ENCODE data around the gene KCNH8. TPM values are rescaled to one million over a fixed set of nuclear protein-coding genes. Genes with fewer than 3 reads are reported as not detected.

KCNH8 gene
- total RNA-seq, 6 experiments from 2014 or later: not detected

GRCh38 chr3:19149368-19149767 is 1.1 kb downstream of the KCNH8 start:
- Histone ChIP-seq H3K36me3 (no peaks in the 10 kb centered on the region), H3K4me3 (no peak overlapping the region), H3K9me3 (no peaks in the 10 kb centered on the region), H3K27me3 (peaks cover 0 to 11% of the 10 kb centered on the region in 2 donors), H3K4me1 (peaks cover 0 to 18% (median 0%) of the 10 kb centered on the region in 4 donors), H3K27ac (no peak overlapping the region)
- TF ChIP-seq, protein P1, sequence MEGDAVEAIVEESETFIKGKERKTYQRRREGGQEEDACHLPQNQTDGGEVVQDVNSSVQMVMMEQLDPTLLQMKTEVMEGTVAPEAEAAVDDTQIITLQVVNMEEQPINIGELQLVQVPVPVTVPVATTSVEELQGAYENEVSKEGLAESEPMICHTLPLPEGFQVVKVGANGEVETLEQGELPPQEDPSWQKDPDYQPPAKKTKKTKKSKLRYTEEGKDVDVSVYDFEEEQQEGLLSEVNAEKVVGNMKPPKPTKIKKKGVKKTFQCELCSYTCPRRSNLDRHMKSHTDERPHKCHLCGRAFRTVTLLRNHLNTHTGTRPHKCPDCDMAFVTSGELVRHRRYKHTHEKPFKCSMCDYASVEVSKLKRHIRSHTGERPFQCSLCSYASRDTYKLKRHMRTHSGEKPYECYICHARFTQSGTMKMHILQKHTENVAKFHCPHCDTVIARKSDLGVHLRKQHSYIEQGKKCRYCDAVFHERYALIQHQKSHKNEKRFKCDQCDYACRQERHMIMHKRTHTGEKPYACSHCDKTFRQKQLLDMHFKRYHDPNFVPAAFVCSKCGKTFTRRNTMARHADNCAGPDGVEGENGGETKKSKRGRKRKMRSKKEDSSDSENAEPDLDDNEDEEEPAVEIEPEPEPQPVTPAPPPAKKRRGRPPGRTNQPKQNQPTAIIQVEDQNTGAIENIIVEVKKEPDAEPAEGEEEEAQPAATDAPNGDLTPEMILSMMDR (IDR thresholded peaks at IDR 0.05): no peak
- TF ChIP-seq POLR2A (IDR thresholded peaks at IDR 0.05): no peak
- ATAC-seq (peak in 1 of 4 donors; percentile 38), DNase-seq (no peak)
- 0% methylated on average over 6 of the region's 6 CpGs for WGBS (ENCODE audit: insufficient coverage, low coverage, low lambda C conversion rate, missing lambda C conversion rate)
- intact Hi-C loops (cut with DNase I): no loop called here

DNA sequence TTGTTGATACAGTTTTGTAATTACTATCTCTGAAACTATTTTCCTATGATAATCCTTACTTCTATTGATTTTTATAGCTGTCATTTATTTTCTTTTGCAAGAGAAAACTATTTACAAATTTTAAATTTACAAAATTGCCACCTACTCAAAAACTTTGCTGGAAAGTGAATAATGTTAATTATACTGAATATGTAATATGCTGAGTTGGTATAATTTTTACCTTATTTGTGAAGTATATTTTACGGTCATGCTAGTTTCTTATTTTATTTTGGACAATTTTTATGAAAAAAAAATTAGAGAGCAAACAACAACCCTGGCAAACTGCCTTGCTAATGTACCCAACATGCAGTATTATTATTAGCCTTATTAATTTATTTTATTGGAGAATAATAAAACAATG is 2.9 kb downstream of the KCNH8 start:
- H3K36me3 ChIP-seq: no peaks in the 10 kb centered on the region
- TF ChIP-seq POLR2A (IDR thresholded peaks at IDR 0.05): no peak
- no peak overlapping the region for H3K4me3 ChIP-seq
- H3K9me3 ChIP-seq: no peaks in the 10 kb centered on the region
- H3K27me3 ChIP-seq: peaks cover 0 to 11% of the 10 kb centered on the region in 2 donors
- peaks cover 0 to 18% (median 0%) of the 10 kb centered on the region in 4 donors for H3K4me1 ChIP-seq
- no peak overlapping the region for H3K27ac ChIP-seq
- ATAC-seq: no peak
- no peak for DNase-seq
- intact Hi-C loops (cut with DNase I): no loop called here
- WGBS (ENCODE audit: insufficient coverage, low coverage, low lambda C conversion rate, missing lambda C conversion rate): 48% methylated on average over 1 of the region's 1 CpG

DNA sequence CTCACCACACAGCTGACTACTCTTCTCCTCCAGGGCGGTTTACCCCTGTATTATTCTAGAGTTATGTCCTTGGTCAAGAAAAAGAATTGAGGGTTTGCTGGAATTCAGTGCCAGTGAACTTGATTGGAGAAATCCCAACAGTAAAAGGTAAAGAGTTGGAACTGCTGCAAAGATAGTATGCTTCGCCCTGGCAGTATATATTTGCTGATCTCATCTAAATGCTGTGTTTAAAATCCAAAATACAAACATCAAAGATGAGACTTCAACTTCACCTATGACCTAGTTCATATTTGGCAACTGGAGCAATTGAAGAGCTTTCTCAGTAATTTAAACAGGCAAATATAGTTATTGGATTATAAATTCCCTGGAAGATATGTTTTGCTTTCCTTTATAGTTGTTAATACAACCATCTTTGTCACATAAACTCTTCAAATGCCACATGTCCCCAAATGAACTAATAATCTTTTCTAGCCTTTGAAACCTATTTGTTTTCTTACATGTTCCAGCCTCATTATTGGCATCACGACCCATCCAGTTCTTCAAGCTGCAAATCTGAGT is 6.5 kb downstream of the KCNH8 start:
- WGBS (ENCODE audit: insufficient coverage, low coverage, low lambda C conversion rate, missing lambda C conversion rate): 29% methylated on average over 3 of the region's 3 CpGs
- H3K4me1 ChIP-seq: no peaks in the 10 kb centered on the region
- intact Hi-C loops (cut with DNase I): no loop called here
- no peak for TF ChIP-seq POLR2A (IDR thresholded peaks at IDR 0.05)
- TF ChIP-seq, protein P1 (IDR thresholded peaks at IDR 0.05): no peak
- H3K36me3 ChIP-seq: no peaks in the 10 kb centered on the region
- H3K27me3 ChIP-seq: no peaks in the 10 kb centered on the region
- DNase-seq: no peak
- ATAC-seq: no peak
- H3K4me3 ChIP-seq: no peak overlapping the region
- H3K9me3 ChIP-seq: no peaks in the 10 kb centered on the region
- H3K27ac ChIP-seq: no peak overlapping the region

- Histone ChIP-seq H3K9me3 (no peaks in the 10 kb centered on the region), H3K4me1 (no peaks in the 10 kb centered on the region), H3K27me3 (no peaks in the 10 kb centered on the region), H3K27ac (no peak overlapping the region), H3K4me3 (no peak overlapping the region), H3K36me3 (no peaks in the 10 kb centered on the region)
- 27% methylated on average over 2 of the region's 2 CpGs for WGBS (ENCODE audit: insufficient coverage, low coverage, low lambda C conversion rate, missing lambda C conversion rate)
- no peak for TF ChIP-seq POLR2A (IDR thresholded peaks at IDR 0.05)
- TF ChIP-seq, protein P1 (IDR thresholded peaks at IDR 0.05): no peak
- intact Hi-C loops (cut with DNase I): no loop called here
- ATAC-seq (no peak), DNase-seq (no peak)
Measured at GRCh38 chr3:19155375-19155774, 7.1 kb downstream of the KCNH8 start.

DNA sequence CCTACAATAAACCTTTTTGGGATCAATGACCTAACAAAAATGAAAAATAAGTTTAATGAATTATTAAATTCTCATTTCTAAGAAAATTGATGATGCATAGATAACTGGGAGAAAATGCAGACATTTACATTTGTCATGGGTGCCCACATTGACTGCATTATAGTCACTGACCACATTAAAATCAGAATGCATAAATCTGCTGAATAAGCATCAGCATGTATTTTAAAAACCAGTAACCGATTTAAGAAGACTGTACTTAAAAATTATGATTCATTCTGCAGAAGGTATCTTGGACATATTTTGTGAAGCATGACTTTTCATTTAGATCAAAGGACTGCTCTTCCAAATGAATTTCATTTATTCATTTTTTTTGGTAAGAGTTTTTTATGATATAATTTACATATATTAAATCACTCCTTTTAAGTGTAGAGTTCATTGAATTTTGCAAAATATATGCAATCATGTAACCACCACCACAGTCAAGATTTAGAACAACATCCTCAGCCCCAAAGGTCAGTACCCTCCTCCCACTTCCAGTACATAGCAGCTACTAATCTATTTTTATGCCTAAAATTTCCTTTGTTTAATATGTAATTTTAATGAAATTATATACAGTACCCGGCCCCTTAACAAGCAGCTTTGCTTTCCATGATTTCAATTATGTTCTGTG is 11.8 kb downstream of the KCNH8 start:
- no peaks in the 10 kb centered on the region for H3K9me3 ChIP-seq
- intact Hi-C loops (cut with DNase I): no loop called here
- no peak overlapping the region for H3K4me3 ChIP-seq
- H3K27ac ChIP-seq: no peak overlapping the region
- DNase-seq: no peak
- no peak for ATAC-seq
- TF ChIP-seq POLR2A (IDR thresholded peaks at IDR 0.05): no peak
- TF ChIP-seq, protein P1 (IDR thresholded peaks at IDR 0.05): no peak
- no peaks in the 10 kb centered on the region for H3K4me1 ChIP-seq
- 33% methylated on average over 2 of the region's 2 CpGs for WGBS (ENCODE audit: insufficient coverage, low coverage, low lambda C conversion rate, missing lambda C conversion rate)
- no peaks in the 10 kb centered on the region for H3K36me3 ChIP-seq
- no peaks in the 10 kb centered on the region for H3K27me3 ChIP-seq

All from right lobe of liver (tissue), 6 donors.